OCI-LY1 (cell line): Measurements from ENCODE around the gene LRSAM1.

Experiments used
- CTCF ChIP-seq: fragments of 200-600 bp; sonication (generic), shearing (Covaris generic); IDR thresholded peaks from 2 replicates; pipeline ENCODE4 v1.5.1; 2017; ENCODE audit warnings: mild to moderate bottlenecking, antibody characterized with exemption, low read length, moderate library complexity, mixed read lengths
- EZH2 ChIP-seq: fragments of 200-600 bp; sonication (generic), shearing (Covaris generic); IDR thresholded peaks from 2 replicates; pipeline ENCODE4 v1.8.0; 2017; ENCODE audit warnings: borderline replicate concordance, mixed run types, mild to moderate bottlenecking, antibody characterized with exemption, low read length, moderate library complexity, mixed read lengths

GRCh38 chr9:127489471-127490115, 38.3 kb downstream of the LRSAM1 start:
- no peak for TF ChIP-seq EZH2
- no peak for TF ChIP-seq CTCF
